MM.1S (cell line): Measurements from ENCODE around the gene PPP4R3B.

Source experiments
- CTCF ChIP-seq: fragments of 300-600 bp; sonication (generic); IDR thresholded peaks from 2 replicates; pipeline ENCODE4 v1.5.1; 2016; ENCODE audit warnings: antibody characterized with exemption, low read length, mixed read lengths
- EZH2 ChIP-seq: fragments of 300-600 bp; sonication (generic); optimal IDR thresholded peaks from 2 replicates; pipeline ENCODE3; 2017; ENCODE audit warnings: low read depth, mild to moderate bottlenecking, antibody characterized with exemption, low read length, mixed read lengths
- EZH2phosphoT487 ChIP-seq: fragments of 300-600 bp; sonication (generic); IDR thresholded peaks from 2 replicates; pipeline ENCODE4 v1.6.1; 2018; ENCODE audit warnings: antibody characterized with exemption, low read length

DNA sequence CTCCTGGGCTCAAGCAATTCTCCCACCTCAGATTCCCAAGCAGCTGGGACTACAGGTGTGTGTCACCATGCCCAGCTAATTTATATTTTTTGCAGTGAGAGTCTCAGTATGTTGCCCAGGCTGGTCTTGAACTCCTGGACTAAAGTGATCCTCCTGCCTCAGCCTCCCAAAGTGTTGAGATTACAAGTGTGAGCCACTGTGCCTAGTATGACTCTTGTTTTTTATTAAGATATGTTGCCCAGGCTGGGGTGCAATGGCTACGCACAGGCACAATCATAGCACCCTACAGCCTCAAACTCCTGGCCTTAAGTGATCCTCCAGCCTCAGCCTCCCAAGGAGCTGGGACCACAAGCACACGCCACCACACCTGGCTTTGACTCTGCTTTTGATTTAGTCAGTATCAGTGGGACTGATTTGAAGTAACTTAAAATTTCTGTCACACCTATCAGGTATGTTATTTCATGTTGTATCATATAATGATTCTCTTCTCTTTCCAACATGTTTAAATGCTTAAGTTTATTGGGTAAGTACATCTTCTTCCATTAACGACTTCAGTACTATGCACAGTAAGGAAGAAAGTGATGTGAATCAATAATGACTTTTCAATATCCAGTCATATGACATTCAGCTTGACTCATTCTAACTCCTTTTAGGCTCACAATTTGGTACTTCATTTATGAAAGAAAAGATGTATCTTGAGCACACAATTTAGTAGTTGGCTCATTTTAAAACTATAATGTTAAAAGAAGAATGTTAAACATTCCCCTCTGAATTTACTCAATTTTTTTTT lies 6.3 kb downstream of the PPP4R3B start:
- TF ChIP-seq CTCF: no peak
- no peak for TF ChIP-seq EZH2
- TF ChIP-seq EZH2phosphoT487: no peak
